Measurements from ENCODE around the gene PHF1. TPM values are rescaled to one million over a fixed set of nuclear protein-coding genes. Genes with fewer than 3 reads are reported as not detected.

The PHF1 gene
- total RNA-seq, 1 donor from 2014 or later = 34.1 TPM

DNA sequence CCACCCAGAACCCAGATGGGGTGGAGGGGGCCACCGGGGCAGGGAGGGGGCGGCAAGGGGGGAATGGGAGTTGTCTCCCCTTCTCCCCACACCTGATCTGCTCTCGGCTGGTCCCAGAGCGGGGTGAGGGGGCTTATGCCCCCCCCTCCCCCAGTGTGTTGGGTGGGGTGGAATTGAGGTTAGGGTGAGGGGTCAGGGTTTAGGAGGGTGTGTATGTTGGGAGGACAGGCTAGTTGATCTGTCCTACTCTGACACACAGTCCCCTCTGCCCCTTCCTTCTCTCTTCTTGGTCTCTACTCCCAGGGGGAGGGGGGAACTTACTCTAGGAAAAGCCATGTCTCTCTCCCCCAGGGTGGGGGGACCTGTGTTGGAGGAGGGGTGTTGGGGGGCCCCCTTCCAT is 41.7 kb downstream of the PHF1 start:
- intact Hi-C loops (cut with micrococcal nuclease) = loop anchor here (10.0 kb wide), 1 partner anchor 92 kb away; no protein-coding TSS in a partner anchor

DNA sequence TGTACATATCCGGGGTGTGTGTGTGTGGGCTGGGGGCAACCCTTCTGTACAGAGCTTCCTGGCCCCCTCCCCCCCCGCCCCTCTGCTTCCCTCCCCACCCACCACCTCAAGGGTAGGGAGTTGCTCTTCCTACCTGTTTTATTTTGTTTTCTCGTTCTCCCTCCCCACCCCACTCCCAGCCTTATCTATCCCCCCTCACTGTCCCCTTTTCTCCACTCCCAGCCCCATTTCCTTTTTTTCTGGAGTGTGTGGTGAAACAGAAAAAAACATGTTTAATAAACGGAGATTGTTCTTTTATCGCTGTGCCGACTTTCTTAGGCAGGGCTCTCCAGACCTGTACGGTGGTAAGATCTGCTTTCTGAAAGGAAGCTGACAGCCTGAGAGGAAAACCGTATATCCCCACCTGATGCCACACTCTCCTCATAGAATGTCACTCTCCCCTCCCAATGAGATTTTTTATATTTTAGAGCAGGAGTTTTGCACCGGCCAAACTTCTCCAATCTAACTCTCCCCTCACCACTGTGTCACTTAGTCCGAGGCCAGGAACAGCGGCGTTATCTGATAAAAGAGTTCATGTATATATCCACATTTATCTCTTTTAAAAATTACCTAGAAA is 42.7 kb downstream of the PHF1 start:
- intact Hi-C loops (cut with micrococcal nuclease) = loop anchor here (1.0 to 10.0 kb wide), 6 partner anchors 22 to 125 kb away; partner anchors contain the start of gene KIFC1

DNA sequence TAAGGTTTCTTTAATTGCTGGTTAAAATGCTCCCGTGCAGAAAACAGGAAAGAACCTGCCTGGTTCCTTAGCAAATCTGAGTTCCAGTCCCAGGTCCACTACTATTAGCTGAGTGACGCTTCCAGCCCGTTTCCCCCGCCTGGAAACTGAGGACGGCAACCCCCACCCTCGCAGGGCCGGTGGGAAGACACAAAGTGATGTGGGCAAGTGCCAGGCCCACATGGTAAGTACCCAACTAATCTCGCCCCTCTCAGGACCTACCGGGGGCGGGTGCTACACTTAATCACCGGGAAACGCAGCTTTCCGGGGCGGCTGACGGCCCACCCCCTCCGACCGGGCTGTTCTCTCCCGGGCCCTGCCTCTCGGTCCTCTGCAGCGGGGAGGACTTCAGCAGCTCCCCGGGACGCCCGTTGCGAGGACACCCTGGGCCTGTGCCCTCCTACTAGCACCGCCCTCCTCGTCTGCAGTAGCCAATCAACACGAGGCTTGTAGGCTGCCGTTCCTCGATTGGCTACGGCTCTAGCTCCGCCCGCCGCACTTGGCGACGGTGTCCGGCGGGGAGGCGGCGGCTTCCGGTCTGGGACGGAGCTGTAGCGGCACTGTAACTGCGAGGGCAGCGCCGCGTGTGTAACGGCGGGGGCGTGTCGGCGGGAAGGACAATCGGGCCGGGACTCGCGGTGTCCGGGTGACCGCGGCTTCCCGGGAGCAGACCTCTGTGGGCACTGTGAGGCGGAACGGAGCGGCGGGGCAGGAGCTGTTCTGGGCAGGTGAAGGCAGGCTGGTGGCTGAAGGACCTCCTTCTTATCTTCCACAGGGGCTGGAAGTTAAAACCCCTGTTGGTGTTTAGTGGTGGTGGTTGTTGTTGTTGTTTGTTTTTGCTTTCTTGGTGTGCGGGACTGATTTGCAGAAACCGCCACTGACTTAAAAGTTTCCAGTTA is 43.5 kb downstream of the PHF1 start, which contains the start of gene ZBTB9:
ZBTB9 (plus strand) TSS at position 568 of the 938 bp plus-strand sequence. CDS start 525 bp downstream, outside the sequence.
- intact Hi-C loops (cut with micrococcal nuclease) = loop anchor here (1.0 to 10.0 kb wide), 6 partner anchors 23 to 125 kb away; partner anchors contain the start of gene KIFC1

DNA sequence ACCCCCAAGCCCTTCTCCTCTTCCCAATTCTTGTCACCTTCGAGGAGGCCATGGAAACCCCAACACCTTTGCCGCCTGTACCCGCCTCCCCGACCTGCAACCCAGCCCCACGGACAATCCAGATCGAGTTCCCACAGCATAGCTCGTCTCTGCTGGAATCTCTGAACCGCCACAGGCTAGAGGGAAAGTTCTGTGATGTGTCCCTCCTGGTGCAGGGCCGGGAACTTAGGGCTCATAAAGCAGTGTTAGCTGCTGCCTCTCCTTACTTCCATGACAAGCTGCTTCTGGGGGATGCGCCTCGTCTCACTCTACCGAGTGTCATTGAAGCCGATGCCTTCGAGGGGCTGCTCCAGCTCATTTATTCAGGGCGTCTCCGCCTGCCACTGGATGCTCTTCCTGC is 44.2 kb downstream of the PHF1 start:
- intact Hi-C loops (cut with micrococcal nuclease) = loop anchor here (2.0 to 10.0 kb wide), 3 partner anchors 90 to 124 kb away; no protein-coding TSS in a partner anchor

DNA sequence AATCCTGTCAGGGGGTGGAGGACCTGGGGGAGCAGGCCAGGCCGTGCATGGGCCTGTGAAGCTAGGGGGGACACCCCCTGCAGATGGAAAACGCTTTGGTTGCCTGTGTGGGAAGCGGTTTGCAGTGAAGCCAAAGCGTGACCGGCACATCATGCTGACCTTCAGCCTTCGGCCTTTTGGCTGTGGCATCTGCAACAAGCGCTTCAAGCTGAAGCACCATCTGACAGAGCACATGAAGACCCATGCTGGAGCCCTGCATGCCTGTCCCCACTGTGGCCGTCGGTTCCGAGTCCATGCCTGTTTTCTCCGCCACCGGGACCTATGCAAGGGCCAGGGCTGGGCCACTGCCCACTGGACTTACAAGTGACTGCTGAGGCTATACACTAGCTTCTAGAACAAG is 45.3 kb downstream of the PHF1 start:
- intact Hi-C loops (cut with micrococcal nuclease) = loop anchor here (10.0 kb wide), 1 partner anchor 89 kb away; no protein-coding TSS in a partner anchor

DNA sequence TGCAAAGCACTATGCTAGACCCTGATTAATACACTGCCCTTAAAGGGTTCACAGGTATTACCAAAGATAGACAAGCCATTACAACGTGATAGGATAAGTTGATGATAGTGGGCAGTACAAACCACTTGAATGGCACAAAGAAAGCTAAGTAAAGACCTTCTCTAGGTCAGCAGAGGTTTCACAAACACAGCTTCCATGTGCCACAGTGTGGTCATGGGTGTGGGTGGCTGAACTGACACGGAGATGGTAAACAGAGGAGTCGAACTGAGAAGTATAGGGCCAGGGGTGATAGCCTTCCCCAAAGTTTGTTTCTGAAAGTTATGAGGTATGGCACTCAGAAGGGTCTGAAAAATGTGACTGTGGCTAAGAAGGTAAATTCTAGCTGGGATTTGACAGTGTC is 47.9 kb downstream of the PHF1 start:
- intact Hi-C loops (cut with micrococcal nuclease) = loop anchor here (10.0 kb wide), 1 partner anchor 86 kb away; no protein-coding TSS in a partner anchor

DNA sequence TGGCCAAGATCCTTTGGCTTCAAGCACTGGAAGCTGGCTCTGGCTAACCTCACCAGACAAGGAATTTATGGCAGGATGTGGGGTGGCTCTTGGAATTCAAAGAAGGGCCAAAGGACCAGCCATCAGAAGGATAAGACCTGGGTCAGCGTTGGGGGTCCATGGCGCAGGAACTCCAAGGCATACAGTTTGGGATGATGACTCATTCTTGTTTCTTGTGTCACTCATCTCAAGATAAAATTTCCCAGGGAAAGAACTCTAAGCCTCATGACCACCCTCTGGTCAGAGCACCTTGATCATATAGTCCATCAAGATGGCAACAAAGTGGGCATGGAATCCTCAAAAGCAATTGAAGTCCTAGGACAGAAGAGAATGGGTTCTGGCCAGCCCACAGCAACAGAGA is 48.4 kb downstream of the PHF1 start:
- intact Hi-C loops (cut with micrococcal nuclease) = loop anchor here (10.0 kb wide), 1 partner anchor 86 kb away; no protein-coding TSS in a partner anchor

Other genes with a start within 250 kb of the PHF1 start
- 0.59 and 0.77 TPM in 2 replicates for gene COL11A2, start 218.5 kb upstream of the PHF1 start, total RNA-seq
- gene RXRB, start 210.3 kb upstream of the PHF1 start, total RNA-seq = 41.5 and 41.9 TPM in 2 replicates
- 55.9 and 59.9 TPM in 2 replicates for gene SLC39A7, start 210.1 kb upstream of the PHF1 start, total RNA-seq
- gene HSD17B8, start 206.4 kb upstream of the PHF1 start, total RNA-seq = 9.3 and 10.9 TPM in 2 replicates
- gene RING1, start 202.5 kb upstream of the PHF1 start, total RNA-seq = 41.2 and 41.6 TPM in 2 replicates
- 65.8 and 68.3 TPM in 2 replicates for gene VPS52, start 139.1 kb upstream of the PHF1 start, total RNA-seq
- gene RPS18, start 138.9 kb upstream of the PHF1 start, total RNA-seq = 2,577 and 2,622 TPM in 2 replicates
- gene B3GALT4, start 133.9 kb upstream of the PHF1 start, total RNA-seq = 13.9 and 14.5 TPM in 2 replicates
- 70.2 and 77.2 TPM in 2 replicates for gene WDR46, start 121.8 kb upstream of the PHF1 start, total RNA-seq
- 90.4 and 90.7 TPM in 2 replicates for gene PFDN6, start 121.4 kb upstream of the PHF1 start, total RNA-seq
- 42.1 and 43.3 TPM in 2 replicates for gene RGL2, start 112.1 kb upstream of the PHF1 start, total RNA-seq
- 277 TPM in 2 replicates for gene TAPBP, start 96.9 kb upstream of the PHF1 start, total RNA-seq
- gene ZBTB22, start 93.3 kb upstream of the PHF1 start, total RNA-seq = 11.6 and 12.9 TPM in 2 replicates
- 83.3 and 83.8 TPM in 2 replicates for gene DAXX, start 88.1 kb upstream of the PHF1 start, total RNA-seq
- gene KIFC1, start 19.2 kb upstream of the PHF1 start, total RNA-seq = 123 and 127 TPM in 2 replicates
- 153 and 155 TPM in 2 replicates for gene CUTA, start 7.1 kb downstream of the PHF1 start, total RNA-seq
- 36.4 and 40.7 TPM in 2 replicates for gene SYNGAP1, start 9.1 kb downstream of the PHF1 start, total RNA-seq
- 9.8 and 10.3 TPM in 2 replicates for gene ZBTB9, start 43.6 kb downstream of the PHF1 start, total RNA-seq
- gene BAK1, start 169.3 kb downstream of the PHF1 start, total RNA-seq = 92.1 and 93.2 TPM in 2 replicates
- 48.0 and 48.9 TPM in 2 replicates for gene ITPR3, start 210.3 kb downstream of the PHF1 start, total RNA-seq